Kidney tubule cell (primary cell): Measurements from ENCODE around the gene MLF1.

Experiments used
- DNase-seq: peaks from one replicate; pipeline ENCODE4 v3.0.0-alpha.2; 2018; ENCODE audit warnings: low spot score

Gene MLF1

DNA sequence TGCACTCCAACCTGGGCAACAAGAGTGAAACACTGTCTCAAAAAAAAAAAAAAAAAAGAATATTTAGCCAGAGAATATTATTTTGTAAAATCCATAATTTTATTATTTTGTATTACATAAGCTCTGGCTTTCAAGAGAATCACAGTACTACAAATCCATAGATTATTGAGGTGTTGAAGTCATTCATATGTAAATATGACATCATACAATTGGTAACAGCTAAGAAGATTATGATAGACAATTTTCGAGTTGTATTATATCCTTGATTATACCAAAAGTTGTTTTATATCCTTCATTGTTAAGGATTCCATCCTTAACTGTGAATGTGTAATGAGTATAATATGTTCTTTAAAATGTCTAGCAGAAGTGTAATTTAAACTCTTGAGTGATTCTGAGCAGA lies 3.7 kb downstream of the MLF1 start:
- DNase-seq: no peak

DNA sequence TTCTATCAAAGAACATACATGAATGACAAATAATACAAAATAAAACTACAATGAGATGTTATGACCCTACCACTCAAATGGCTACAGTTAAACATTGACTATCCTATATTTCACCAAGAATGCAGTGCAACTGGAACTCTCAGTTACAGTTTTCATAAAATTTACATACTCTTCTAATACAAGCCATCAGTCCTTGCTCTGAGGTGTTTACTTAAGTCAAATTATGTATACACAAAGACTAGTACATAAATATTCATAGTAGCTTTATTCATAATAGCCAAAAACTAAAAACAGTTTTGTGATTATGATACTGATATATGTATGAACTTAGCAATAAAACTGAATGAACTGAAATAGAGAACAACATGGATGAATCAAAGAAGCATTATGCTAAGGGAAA lies 19.2 kb downstream of the MLF1 start:
- DNase-seq: no peak

DNA sequence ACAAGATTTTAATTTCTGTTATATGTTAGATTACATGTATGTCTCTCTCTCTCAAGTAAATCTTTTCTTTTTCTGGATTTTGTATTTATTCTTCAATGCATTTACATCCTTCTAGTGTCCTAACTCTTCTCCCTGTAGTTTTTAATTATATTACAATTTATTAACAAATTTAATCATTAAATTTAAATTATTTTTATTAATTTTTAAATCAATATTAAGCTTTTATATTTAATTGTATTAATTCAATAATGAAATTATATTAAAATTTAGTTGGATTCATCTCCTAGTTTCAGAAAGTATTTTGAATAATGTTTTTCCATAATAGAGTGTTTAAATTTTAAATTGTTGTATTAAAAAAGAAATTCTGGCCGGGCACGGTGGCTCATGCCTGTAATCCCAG lies 29.8 kb downstream of the MLF1 start:
- no peak for DNase-seq

DNA sequence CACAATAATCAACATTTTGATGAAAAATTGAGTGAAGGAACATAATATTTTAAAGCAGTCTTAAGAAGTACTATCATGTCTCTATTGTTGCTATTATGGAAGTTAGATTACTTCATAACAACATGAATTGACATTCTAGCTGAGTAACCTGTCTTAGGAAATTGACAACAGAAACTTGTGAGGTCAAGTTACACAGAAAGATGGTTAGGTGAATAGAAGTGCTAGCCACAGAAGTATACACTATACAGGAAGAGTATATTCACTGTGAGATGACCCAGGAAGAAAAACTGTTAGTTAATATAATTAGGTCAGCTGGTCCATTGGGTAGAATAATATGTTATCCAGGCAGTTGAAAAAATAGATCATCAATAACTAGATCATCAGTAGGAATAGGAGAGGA lies 31.2 kb downstream of the MLF1 start:
- no peak for DNase-seq

DNA sequence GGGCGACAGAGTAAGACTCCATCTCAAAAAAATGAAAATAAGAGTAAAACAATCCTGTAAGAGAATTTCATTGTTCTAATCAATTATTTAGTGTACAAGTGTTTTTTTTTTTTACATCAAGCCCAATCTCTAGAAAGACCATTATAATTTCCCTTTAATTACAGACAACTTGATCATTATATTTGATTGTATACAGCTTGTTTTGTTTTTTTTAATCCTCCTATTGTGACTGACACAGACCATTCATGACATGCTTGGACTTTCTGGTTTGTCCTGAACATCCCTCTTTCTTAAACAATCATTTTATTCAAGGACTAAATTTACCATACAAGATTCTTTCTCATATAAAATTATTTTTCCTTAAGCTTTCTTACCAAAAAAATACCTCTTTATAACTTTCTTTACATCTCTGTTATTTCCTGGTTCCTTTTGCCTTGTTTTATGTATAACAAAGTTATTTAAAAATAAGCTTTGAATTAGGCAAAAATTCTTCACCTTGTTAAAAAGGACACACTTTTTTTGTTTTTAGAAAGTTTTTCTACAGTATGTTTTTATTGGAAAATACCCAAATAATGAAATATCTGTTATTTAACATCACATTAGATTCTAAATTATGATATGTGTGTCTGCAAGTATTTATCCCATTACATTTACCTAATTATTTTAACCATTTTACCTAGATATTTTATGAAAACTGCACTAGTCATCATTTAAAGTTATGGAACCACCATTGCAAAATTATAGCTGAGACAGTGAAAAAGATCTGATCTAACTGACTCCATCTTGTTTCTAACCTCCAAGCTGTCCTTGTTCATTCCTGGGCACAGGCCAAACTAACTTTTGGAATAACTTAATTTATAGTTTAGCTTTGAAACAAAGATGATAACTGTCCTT lies 47.2 kb downstream of the MLF1 start:
- DNase-seq: no peak

DNA sequence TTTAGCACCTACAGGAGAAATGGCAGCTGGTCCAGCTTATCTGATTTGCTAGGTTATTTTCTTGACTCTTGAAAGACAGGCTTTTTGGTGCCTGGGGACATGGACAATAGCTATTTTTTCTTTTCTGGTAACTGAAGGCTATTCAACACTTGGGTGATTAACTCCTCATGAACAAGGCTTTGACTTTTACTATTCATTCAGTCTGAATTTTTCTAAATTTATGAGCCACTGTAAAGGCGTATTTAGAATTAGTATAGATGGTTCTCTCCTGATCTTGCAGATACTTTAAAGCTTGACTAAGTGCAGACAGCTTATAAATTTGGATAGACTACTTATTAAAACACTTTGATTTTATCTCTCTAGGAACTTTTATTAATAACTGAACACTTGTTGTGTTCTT lies 54.9 kb downstream of the MLF1 start:
- no peak for DNase-seq

DNA sequence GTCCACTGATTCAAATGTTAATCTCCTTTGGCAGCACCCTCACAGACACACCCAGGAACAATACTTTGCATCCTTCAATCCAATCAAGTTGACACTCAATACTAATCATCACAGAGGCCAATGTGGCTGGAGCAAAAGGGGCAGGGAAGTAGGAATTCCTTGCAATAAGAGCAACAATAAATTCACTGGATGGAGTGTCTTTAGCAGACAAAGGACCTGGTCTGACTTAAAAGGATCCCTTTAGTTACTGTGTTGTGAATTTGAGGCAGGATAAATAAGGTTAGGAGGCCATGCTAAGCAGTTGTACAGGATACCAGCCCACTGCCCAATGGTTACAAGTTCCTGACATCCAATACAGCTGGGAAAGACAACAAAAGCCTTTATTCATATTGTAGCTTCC lies 61.0 kb downstream of the MLF1 start:
- DNase-seq: no peak

DNA sequence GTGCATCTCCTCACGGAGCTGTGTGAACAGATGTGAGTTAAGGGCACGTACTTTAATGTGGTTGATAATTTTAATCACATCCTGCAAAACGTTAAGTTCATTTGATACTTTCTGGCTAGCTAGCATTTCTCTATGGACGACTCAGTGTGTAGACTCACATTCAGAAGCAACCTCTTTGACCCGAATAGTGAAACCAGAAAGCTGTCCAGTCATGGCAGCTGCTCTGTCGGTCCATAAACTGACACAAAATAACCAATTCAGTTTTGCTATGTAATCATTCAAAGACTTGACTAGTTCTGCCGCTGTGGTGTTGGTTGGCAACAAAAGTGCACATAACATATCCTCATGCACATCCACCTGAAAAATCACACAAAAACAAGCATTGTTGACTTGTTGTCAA lies 69.7 kb downstream of the MLF1 start:
- no peak for DNase-seq

DNA sequence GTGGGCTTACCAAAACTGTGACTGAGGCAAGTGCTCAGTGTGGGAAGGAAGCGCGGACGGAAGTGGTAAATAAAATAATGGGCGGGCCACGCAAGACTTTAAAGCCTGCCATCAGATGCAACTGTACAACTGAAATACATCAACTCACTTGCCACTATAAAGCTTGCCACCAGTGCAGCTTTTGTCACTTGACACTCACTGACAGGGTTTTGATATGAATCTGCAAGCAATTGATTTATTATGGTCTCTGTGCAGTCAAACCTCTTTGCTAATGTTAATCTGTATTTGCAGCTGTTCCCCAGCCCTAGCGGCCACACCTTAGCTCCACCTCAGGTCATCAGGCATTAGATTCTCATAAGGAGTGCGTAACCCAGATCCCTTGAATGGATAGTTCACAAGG lies 71.0 kb downstream of the MLF1 start:
- no peak for DNase-seq

DNA sequence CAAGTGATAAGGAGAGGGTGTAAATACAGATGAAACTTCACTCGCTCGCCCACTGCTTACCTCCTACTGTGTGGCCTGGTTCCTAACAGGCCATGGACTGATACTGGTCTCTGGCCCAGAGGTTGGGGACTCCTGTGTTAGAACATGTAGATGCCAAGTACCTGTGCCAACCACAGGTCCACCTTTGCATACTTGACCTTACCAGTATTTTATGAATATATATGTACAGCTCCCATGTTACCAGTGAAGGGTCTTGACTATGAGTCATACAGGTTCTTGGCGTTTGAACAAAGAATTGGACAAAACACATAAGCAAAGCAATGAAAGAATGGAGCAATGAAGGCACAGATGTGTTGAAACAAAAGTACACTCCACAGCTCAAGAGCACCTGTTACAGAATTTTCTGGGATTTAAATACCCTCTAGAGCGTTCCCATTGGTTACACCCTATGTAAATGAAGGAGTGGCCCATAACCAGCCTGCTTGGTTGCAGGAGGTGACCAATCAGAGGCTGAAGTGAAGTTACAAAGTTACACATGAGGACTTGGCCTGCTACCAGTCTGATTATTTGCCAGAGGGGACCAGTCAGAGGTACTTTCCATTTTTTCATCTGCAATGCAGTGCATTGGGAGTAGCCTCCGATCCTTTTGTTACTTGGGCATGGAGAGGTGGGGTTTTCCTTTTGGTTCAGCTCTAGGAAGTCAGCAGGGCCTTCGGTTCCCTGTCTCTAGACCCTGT lies 71.6 kb downstream of the MLF1 start:
- no peak for DNase-seq

DNA sequence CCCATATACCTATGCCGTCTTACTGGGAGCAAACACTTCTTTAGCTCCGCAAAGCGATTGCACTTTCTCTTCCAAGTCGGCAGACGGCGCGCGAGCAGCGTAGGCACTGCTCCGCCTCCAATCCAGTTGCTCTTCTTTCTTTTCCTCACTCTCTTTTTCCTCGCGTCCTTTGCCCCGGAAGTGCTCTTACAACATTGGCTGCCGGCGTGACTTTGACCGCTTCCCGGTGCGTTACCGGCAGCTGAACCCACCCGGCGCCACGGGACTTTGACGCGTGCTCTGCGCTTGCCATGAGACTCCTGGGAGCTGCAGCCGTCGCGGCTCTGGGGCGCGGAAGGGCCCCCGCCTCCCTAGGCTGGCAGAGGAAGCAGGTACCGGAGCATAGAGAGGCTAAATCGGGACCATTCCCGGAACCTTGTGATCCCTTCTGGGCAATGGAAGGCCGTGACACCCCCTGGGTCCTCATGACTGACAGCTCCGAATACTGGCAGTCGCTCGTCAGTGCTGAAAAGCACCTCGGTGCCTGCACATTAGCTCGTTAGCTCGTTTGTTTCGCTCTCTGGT lies 73.4 kb downstream of the MLF1 start, which contains the start of gene GFM1:
GFM1 (plus strand) TSS at position 183 of the 564 bp plus-strand sequence; CDS start at position 291, 108 bp downstream.
- DNase-seq: peak; percentile 97

DNA sequence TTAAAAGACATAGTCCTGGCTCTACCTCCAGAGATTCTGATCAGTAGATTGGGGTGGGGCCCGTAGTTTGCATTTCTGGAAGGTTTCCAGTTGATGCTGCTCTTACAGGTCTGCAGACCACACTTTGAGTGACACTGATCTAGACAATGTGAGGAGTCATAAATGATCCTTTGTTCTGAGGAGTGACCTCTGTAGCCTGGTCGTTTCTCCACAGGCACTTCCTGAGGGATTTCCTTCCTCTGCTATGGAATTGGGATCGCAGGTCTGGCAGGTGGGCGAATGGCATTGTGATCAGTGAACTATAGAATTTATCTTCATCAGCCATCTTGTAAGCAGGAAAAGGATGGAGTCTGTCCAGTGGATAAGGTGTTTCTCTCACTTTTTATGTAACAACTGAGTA lies 78.8 kb downstream of the MLF1 start:
- peak; percentile 38 for DNase-seq

DNA sequence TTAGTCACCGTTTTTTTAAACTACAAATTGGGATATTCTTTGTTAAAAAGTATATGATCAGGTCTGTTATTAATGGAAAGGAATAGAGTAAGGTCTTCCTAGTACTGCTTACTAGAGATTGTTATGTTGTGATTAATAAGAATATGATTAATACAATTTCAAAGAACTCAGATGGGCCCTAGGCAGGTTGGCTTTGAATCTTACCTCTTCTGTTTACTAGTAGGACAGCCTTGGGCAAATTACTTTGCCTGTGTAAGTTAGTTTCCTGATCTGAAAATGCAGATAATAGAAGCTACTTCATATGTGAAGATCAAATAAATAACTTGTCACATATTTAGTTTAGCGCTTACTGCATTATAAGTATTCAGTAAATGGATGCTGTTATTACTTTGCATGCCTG lies 80.2 kb downstream of the MLF1 start:
- no peak for DNase-seq

DNA sequence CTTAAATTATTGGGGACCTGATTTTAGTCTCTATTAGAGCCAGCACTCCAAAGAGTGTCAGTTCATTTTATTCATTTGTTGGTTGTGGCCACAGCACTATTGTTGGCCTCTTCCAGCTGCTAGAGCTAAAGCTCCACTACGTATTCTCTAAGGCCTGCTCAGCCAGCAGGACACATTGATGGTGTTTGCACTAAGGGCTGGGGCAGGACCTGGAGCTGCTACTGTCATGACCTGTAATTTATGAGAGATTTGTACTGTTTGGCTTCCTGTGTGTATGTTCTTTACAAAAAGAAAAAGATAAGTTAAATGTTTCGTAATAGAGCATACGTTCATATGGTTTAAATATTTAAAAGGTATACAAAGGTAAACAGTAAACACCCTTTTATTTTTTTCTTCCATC lies 81.5 kb downstream of the MLF1 start:
- DNase-seq: no peak
